HG03060 (cell line): Measurements from ENCODE around the gene TPST1.
"Not testable (repeated sequence)": the region's sequence is repeated elsewhere in the genome, so short reads cannot be mapped to it uniquely, and the experiment has no call there.

ENCODE experiments used
- ATAC-seq: cut with Tn5 transposase; IDR thresholded peaks from one replicate; pipeline ENCODE4 v1.9.1; 2021; ENCODE audit warnings: low read depth, moderate number of reproducible peaks; ENCODE audit not compliant: unreplicated experiment

The TPST1 gene

DNA sequence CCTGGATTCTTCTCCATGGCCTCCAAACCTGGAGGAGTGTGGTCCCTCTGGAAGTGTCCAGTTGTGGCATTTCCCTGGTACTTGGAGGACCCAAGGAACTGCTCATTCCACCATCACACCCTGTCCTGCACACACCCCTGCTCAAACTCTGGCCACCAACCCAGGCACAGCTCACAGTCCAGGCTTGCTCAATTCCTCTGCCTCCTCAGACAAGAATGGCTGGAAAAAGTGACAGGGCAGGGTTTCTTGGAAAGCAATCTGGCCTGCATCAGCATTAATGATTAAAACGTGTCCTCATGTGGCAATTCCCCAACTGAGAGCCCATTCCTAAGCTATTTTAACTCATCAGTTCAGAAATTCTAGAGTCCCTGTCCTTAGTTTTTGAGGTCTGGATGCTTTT, 17.2 kb upstream of the TPST1 start:
- no peak for ATAC-seq

DNA sequence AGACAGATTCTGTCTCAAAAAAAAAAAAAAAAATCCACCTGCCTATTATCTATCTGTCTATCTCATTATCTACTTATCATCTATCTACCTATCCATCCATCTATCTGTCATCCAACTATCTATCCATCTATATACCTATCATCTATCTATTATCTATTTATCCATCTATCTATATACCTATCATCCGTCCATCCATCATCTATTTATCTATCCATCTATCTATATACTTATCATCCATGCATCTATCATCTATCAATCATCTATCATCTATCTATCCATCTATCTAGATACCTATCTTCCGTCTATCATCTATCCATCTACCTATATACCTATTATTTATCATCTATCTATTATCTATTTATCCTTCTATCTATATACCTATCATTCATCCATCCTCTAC, 16.5 kb upstream of the TPST1 start:
- no peak for ATAC-seq

DNA sequence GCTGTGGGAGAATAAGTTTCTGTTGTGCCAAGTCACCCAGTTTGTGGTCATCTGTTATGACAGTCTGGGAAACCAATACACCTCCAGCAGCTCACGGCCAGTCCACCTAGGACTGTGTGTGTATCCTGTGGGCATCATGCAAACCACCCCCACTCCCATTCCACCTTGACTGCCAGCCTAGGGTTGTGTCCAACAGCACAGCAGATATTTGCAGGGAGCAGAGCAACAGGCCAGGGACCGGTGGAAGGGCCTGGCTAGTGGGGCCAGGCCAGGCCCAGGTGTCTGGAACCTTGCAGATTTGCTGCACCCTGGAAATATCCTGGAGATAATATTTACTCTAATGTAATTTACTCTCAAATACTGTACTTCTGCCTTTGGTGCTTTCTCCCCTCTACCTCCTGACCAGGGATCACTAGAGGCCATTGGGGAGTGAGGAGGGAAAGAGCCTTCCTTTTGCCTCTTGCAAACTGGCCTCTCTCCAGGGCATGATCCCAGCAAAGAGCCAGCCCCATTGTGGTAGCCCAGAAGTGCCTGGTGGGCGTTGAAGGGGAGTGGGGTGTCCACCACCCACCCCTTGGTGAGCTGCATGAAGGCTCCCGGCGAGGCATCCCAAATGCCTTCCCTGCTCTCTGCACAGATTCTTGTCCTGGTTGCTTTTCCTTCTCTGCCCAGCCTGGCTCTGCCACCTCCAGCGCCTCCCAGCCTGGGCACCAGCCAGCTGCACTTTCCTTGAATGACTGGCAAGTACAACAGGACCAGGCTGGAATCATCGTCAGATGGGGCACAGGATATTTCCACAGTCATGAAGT, 15.2 kb upstream of the TPST1 start:
- ATAC-seq: no peak

DNA sequence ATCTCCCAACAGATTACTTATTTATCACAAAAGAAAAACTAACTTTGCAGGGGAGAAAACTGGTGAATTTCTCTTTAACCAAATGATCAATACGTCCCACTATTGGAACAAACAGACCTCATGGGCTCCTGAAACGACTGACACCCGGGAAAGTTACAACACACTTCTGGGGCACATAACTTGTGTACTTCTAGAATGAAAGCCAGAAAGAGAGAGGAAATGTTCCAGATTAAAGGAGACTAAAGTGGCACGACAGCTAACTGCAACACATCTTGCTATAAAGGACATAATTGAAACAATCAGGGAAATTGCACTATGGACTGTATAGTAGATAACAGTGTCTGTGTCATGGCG, 14.7 kb upstream of the TPST1 start:
- no peak for ATAC-seq

DNA sequence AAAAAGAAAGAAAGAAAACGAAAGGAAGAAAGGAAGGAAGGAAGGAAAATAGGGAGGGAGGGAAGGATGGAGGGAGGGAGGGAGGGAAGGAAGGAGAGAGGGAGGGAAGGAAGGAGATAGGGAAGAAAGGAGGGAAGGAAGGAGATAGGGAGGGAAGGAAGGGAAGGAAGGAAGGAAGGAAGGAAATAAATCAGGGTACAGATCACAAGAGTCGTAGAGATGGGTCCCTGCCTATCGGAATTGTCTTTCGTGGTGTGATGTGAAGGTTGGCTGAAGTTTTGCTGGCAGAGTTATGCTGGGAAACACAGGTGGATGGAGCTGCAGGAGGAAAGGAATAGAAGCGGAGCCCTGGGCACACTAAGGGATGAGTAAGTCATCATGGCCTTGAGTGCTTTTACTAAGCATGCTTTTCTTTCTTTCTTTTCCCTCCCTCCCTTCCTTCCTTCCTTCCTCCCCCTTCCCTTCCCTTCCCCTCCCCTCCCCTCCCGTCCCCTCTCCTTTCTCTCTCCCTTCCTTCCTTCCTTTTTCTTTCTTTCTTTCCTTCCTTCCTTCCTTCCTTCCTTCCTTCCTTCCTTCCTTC, 11.9 kb upstream of the TPST1 start:
- ATAC-seq: no peak

DNA sequence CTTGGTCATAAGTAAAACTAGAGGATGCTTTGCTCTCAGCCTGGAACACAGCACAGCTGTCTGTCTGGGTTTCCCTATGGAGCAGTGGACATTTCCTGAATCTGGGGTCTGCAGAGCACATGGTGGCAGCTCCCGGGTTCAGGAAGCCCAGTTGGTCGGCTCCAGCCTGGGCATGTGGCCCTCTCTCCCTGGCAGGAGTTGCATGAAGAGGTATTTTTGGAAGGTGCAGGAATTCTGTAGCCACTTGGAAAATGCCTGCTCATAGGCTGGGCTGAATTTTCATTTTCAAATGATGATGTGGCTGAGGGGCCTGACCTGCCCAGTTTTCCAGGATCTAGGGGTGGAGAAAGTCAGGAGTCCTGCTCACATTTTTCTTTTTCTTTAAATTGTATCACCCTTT, 6.7 kb upstream of the TPST1 start:
- no peak for ATAC-seq

DNA sequence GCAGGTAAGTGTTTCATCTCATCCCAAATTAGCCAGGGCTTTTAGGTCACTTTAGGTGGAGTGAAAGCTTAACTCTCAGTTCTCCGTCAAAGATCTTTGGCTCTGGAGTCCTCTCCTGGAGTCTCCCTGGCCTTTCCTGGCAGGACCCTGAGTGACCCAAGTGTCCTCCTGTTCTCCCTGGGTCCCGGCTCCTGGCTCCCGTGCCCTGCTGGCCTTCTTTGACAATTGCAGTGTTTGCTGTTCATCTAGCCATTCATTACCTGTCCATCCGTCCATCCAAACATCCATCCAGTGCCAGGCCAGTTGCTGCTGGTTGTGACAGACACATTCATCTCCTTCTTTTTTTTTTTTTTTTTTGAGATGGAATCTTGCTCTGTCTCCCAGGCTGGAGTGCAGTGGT, 6.2 kb upstream of the TPST1 start:
- no peak for ATAC-seq

DNA sequence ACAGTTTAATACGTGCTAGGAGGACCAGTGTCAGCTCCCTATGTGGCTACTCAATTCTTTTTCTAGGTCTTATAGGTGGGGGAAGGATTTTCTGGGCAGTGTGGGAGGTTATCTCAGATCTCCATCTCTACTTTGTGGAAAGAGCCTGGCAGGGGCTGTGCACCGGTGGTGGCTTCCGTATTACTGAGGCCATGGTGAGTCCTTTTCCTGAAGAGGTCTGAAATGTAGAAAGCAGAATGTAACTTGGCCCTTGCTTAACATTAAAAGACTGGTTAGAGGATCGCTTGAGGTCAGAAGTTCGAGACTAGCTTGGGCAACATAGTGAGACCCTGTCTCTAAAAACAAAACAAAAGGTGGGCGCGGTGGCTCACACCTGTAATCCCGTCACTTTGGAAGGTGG, 2.7 kb upstream of the TPST1 start:
- no peak for ATAC-seq

DNA sequence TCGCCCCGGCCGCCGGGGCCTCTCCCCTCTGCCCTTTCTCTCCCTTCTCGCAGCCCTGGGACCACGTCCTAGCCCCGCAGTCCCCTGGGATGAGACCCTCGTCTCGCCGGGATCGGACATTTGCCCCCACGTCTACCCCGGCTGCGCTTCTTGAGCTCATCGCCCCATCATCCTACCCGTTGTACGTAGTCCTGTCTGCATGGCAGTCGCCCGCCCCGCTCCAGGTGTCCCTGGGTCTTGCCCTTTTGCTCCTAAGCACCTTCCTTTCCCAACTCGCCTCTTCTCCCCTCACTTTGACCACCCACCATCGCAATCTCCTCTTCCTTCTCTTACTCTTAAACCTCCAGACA, 582 bp downstream of the TPST1 start:
- no peak for ATAC-seq

DNA sequence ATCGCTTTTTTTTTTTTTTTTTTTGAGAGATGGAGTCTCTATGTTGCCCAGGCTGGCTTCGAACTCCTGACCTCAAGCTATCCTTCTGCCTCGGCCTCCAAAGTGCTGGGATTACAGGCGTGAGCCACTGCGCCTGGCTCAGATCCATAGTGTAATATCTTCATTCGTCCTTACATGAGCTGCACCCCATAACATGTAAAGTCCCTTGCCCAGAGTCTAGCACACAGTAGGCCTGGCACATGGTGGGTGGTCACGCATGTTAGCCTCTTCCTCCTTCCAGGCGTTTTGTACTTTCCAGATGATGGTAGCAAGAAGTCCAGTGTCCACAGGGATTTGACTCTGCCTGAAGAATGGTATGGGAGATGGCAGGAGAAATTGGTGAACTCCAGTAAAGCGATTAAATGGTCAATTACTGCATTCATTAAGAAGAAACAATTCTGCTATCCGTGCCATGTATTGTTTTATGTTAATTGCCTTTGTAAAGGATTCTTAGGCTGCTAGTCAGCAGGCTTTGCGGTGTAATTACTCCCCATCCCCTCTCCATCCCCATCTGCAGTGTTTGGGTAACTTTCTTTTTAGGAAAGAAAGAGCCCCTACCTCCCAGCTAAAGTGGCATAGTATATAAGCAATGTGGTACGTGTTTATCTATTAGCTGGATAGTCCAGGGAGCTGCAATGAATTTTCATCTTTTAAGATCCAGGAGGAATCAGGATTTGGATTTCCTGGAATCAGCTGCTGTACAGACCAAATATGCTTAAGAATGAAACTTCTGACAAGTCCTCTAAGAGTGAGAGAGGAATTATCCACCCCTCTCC, 1.2 kb downstream of the TPST1 start:
- no peak for ATAC-seq

DNA sequence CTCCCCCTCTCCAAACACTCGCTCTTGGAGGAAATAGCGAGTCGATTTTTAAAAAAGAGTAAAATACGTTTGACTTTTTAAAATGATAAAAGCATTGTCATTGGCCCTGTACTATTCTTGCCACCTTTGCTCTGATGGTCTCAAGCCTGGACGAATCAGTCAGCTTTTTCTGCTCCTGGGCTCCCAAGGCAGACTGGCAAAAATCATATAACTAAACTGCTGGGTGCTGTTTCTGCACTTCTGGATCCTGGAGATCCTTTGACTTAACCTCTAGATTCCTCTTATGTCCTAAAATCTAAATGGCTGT, 1.8 kb downstream of the TPST1 start:
- no peak for ATAC-seq

DNA sequence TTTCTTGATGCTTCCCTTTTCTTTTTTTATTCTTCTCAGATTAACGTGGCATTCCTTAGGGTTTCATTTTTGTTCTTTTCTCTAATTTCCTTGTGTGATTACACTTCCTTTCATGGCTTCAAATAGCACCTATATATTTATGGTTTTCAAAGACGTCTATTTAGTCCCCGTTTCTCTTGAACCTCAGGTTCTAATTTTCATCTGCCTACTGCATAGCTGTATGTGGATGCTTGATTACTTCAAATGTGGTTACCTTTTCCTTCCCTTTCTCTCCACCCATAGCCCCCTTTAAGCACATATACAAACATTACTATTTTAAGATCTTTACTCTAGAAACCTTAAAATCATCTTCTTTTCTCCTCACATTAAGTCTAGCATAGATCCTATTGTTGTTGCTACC, 2.4 kb downstream of the TPST1 start:
- ATAC-seq: no peak

DNA sequence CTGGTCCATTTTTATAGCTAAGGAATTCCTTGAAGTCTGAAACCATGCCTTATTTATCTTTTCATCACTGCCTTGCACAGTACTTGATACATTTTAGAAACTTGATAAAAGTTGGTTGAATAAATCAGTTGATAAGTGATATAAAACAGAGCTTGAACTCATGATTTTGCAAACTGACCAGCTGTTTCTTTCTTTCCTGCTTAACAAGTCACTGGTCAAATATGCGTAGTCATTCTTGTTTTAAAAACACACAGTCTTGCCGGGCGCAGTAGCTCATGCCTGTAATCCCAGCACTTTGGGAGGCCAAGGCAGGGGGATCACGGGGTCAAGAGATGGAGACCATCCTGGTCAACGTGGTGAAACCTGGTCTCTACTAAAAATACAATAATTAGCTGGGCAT, 6.3 kb downstream of the TPST1 start:
- ATAC-seq: no peak

DNA sequence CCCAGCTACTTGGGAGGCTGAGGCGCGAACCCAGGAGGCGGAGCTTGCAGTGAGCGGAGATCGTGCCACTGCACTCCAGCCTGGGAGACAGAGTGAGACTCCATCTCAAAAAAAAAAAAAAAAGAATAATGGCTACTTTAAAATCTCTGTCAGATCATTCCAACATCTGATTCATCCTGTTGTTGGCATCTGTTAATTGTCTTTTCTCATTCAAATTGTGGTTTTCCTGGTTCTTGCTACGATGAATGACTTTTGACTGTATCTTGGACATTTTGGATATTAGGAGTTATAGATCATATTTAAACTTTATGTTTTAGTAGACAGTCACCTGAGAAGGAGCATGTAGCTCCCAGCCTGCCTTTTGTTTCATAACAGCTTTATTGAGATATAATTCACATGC, 8.5 kb downstream of the TPST1 start:
- no peak for ATAC-seq

DNA sequence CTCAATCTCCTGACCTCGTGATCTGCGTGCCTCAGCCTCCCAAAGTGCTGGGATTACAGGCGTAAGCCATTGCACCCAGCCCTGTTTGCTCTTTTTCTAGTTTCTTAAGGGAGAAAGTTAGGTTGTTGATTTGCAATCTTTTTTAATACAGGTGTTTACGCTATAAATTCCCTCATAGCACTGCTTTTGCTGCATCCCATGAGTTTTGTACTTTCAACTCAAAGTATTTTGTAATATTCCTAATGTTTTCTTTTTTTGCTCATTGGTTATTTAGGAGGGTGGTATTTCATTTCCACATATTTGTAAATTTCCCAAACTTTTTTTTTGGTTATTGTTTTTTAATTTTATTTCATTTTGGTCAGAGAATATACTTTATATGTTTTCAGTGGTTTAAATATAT, 11.6 kb downstream of the TPST1 start:
- no peak for ATAC-seq

DNA sequence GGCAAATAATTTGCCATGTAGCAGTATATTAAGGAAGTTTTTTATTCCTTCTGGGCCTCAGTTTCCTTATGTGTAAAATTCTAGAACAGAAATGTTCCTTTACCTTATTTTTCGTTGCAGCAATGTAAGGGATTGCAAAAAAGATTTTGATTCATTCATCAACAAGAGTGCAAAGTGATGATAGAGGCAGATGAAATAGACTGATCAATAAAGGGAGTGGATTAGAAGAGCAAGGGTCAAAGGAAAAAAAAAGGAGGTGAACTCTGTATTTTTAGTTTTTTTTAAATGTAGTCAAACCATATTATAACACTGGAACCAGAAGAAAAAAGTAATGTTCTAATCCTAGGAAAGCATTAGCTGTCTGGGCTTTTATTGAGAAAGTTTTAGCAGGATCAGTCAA, 14.7 kb downstream of the TPST1 start:
- no peak for ATAC-seq

DNA sequence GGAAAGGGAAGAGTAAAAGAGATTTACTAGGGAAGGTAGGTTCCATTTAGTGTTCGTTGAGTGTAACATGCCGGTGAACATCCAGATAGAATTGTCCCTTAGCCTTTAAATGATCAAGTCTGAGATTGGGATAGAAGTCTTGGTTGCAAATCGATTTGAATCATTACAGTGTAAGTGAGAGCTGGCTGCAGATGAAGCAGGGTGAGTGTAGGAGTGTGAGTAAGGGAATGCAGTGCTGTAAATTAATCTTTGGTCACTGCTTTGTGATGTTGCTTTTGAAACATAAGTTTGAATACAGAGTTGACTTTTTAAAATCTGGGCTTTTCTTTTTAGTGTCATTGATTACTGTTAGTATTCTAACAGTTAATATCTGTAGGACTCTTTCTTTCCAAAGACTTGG, 16.3 kb downstream of the TPST1 start:
- ATAC-seq: no peak

DNA sequence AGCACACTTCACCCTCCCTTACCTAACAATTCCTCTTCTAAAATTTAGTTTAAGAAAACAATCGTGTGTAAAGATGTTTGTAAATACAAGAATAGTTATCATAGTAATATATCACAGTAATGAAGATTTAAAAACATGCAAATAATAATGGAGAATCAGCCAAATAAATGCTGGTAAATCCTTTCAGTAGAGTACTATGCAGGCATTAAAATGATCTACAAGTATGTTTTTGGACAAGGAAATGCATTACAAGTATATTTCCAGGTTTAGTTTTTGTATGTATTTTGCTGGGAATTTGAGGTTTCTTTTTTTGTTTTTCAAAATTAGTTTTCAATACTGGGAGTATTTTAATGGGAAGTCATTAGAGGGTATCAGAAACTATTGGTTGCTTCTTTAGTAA, 22.7 kb downstream of the TPST1 start:
- no peak for ATAC-seq

DNA sequence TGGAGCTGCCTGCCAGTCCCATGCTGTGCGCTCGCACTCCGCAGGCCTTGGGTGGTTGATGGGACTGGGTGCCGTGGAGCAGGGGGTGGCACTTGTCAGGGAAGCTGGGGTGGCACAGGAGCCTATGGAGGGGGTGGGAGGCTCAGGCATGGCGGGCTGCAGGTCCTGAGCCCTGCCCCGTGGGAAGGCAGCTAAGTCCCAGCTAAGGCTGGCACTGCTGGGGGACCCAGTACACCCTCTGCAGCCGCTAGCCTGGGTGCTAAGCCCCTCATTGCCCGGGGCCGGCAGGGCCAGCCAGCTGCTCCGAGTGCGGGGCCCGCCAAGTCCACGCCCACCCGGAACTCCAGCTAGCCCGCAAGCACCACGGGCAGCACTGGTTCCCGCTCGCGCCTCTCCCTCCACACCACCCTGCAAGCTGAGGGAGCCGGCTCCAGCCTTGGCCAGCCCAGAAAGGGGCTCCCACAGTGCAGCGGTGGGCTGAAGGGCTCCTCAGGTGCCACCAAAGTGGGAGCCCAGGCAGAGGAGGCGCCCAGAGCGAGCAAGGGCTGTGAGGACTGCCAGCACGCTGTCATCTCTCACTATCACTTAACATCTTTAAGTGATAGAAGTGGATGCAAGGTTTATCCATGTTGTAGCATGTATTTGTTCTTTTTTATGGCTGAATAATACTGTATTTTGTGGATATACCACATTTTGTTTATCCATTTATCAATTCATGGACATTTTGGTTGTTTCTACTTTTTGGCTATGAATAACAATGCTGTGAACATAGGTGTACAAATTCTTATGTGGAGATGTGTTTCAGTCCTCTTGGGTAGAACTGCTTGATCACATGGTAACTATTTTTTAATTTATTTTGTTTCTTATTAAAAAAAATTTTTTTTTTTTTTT, 26.4 kb downstream of the TPST1 start:
- not testable (repeated sequence) for ATAC-seq

DNA sequence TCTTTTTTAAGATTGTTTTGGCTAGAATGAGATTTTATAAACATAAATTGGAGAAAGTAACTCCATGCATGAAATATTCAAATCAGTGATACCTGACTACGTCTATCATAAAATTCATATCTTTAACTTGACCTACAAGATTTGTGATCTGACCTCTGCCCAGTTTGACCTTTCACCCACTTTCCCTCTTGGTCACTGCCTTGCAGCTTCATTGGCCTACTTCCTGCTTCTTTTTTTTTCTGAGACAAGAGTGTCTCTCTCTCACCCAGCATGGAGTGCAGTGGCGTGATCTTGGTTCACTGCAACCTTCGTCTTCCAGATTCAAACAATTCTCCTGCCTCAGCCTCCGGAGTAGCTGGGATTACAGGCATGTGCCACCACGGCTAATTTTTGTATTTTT, 28.5 kb downstream of the TPST1 start:
- no peak for ATAC-seq

DNA sequence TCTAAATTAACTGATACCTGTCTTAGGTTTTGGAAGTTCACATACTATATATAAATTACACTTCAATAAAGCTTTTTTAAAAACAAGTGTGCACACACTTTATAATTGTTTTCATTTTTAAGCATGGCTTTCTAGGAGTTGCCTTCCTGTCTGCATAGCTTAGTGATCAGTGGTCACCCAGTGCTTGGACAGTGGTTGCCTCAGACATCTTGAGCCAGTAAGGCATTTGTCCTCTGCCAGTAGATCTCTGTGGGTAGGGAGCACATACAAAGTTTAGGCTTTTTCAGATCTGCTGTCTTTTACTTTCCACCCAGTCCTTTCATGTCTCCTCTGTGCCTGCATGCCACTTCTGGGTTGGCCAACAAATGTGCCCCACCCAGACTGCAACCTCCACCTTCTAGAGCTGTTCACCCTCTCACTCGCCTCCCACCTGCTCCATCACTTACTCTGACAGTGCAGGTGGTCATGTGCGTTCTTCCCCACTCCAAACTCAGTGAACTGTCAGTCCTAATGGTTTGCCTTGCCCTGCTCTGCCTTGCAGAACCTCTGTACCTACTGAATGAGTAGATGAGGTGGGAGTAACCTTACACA, 31.7 kb downstream of the TPST1 start:
- no peak for ATAC-seq
